ENCODE results near the gene WBP2. TPM values are rescaled to one million over a fixed set of nuclear protein-coding genes. Genes with fewer than 3 reads are reported as not detected.

The WBP2 gene
- 17.8 and 21.8 TPM in 2 replicates for total RNA-seq (2014; rRNA removed; shearing (Covaris generic))

DNA sequence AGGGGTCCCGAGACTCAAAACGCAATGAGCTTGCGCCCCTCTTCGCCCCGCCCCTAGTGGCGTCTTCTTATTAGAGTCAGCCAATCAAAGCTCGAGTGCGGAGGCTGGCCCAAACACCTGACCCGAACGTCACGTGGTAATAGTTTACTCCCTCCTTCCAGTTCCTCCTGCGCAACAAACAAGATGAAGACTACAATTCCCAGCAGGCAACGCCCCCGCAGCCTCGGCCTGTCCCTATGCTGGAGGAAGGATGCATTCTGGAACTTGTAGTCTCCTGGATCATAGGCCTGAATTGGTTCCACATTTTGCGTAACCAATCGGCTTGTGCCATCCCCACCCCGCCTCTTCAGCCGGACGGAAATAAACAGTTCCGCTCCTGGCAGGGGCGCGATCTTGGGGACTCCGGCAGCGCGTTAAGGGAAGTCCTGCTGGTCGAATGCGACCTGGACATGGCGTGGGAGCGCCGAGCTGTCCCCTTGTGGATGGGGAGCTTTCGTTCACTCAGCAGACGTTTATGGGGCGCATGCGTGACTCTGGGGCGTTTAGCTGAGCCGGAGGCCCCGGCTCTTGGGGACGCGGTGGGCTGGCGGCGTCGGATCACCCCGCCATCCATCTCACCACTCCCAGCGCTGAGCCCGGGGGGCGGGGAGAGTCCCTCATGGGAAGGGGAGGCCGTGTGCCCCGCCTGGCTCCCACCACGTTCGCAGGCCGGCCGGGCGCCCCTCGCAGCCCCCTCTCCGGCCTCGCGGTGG lies at the start of gene WBP2:
TSS of gene WBP2 (minus strand) at position 26 of the 752 bp plus-strand sequence. CDS start 38 bp downstream, outside the sequence.
- peak; percentile 100 for DNase-seq (ENCODE audit: low read depth)

DNA sequence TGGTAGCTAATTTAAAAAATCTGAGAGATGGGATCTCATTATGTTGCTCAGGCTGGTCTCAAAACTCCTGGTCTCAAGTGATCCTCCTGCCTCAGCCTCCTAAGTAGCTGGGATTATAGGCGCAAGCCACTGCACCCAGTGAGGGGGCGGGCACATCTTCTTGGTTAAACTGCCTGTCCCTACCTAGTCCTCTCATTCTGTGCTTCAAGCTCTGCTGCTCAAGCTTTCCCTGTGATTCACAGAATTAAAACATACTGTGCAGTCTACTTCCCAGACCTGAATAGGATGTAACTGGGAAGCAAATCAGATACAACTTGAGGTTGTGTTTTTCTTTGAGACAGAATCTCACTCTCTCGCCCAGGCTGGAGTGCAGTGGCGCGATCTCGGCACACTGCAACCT lies 47.3 kb upstream of the WBP2 start:
- no peak for DNase-seq (ENCODE audit: low read depth)

DNA sequence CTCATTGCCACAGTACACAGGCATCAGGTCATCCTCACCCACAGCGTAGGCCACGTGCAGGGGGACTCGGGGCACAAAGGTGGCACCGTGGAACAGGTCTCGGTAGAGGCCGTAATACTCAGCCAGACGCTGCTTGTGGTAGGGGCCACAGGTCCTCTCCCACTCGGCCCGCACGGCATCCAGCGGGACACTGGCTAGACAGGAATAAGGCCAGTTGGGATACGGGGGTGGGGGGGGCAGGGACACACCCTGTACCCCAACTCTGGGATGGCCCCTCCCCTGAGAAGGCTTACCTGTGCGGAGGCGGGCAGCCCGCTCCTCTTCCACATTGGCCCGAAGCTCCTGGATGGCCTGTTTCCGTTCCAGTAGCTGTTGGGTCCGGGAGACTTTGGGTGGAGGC lies 46.6 kb upstream of the WBP2 start:
- DNase-seq (ENCODE audit: low read depth): no peak

DNA sequence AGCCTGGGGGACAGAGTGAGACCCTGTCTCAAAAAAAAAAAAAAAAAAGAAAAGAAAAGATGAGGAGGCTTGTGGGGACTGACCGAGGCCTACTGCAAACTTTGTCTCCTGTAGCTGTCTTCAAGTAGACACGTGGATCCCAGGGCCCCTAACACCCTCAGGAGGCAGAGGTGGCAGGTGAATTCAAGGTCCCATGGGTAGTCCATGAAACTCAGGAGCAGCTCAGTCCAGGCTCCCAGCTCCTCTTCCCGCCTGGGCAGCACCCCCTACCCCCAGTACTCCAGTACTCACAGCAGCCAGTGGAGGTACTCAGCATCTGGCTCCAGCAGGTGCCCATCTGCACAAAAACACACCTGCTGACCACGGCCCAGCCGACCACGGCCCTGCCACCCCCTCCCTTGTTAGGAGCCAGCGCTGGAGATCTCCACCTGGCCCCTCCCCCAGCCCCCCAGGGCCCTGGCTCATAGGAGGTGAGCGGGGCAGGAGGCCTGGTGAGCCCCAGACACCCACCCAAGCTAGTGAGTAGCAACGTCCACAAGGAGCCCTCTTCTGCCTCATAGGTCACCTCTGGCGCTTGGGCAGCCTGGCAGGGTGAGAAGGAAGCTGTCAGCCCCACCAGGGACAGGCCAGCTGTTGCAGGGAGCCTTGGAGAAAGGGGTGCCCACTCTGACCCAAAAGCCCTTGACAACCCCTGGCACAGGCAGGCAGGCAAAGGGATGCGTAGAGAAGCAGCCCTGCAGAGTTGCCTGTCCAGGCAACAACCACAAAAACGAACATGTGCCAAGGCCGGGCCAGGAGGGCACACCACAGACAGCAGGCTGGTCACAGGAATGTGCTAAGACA lies 45.8 kb upstream of the WBP2 start:
- DNase-seq (ENCODE audit: low read depth): no peak

DNA sequence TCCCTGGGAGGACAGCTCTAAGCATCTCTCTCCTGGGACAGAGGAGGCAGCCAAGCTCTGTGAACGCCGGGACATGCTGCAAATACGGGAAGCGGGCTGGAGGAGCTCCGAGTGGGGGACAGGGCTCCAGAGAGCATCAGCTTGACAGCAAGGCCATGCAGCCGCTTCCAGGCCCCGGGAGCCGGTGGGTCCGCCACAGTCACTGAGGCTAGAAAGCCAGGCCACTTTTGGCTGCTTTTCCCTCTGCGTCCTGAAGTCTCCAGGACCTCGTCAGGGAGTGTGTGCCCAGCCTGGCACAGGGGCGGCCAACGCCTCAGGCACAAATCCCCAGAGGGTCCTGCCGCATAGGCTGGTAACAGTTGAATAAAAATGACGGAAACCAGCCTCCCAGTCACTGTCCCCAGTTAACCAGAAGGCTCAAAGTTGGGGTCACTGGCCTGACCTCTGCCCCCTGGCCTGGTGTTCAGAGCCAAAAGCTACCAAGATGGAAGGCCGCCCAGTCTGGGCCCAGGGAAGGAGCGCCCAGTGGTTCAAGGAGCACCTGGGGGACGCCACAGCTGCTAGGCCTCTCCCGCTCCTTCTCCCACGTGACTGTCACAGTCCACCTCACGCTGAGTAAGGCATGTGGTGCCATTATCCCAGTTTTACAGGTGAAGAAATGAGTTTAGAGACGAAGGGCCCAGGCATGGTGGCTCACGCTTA lies 44.8 kb upstream of the WBP2 start:
- no peak for DNase-seq (ENCODE audit: low read depth)

DNA sequence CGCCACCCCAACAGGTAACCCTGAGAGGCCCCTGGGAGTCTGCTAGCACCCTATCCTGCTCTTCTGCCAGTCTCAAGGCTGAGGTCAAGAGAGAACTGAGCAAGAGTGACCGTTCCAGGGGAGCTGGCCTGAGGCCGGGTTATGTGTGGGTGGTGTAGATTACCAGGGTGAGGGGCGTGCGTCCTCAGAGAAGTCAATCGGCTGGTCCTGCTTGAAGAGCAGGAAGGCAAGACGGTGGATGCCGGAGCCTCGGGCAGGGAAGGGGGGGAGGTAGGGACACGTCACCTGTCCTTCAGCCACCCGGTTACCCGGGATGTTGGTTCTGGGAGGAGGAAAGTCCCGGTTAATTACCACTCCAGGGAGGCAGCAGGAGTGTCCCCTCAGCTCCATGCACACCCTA lies 44.2 kb upstream of the WBP2 start:
- DNase-seq (ENCODE audit: low read depth): no peak

DNA sequence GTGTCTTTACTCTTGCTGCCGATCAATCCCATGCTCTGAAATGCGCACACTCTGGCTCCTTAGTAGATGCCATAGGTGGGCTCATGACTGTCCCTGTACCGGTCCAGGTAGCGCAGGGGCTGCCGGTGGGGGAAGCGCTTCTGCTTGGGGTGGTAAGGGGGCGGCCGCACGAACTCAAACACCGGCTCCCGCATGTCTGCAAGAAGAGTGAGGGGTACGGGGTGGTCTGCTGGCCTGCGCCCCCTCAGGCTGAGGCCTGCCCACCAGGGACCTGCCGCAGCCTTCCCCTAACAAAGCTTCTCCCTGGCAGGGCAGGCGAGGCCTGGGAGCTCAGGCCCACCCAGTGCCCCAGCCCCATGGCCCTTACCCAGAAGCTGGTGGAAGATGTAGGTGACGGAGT lies 43.7 kb upstream of the WBP2 start:
- no peak for DNase-seq (ENCODE audit: low read depth)

DNA sequence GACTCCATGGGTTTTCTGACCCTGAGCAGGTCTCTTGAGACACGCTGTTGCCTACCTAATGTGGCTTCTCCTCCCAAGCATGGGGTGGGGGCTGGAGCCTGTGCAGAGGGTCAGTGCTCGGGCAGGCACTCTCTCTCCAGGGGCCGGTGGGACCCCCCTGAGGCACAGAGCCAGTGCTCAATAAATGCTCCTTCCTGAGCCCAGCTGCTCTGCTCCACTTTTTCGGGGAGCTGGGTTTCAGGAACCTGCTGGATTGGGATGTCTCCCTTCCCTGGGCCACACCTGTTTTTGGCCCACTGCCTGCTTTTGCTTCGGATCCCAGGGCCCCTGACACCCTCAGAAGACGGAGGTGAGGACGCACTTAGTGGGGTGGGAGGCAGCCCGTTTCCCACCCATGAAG lies 42.9 kb upstream of the WBP2 start:
- DNase-seq (ENCODE audit: low read depth): no peak

DNA sequence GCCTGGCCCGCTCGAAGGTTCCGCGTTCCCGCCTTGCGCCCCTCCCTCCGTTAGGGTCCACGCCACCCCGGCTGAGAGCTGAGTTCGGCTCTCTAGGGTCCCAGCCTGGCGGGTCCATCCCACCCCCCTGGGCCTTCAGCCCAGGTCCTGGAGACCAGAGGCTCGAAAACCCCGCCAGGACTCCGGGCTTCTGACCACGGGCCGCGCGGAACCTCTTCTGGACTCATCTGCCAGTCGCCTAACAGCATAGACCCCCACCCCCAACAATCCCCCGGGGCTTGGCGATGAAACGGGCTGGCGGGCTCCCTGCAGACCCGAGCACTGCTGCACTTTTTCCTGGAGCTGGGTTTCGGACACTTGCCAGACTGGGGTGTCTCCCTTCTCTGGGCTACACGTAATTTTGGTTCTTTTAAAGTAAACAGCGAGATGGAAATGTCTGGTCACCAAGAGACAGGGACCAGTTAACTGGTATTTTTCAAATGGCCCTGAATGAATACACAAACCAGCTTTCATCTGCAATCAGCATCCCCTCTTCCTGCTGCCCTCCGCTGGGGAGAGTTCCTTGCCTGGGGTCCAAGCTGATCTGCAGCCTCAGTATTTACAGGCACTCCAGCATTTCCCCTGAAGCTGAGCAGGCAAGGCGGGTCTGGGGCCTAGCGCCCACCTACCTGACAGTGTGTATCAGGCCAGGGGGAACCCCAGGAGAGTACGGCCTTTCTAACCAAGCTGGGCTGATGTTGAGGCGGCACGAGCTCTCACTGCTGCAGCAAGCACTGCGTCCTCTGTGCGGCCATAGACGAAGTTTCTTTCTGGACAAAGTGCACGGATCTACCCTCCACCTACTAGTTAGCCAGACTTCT lies 42.3 kb upstream of the WBP2 start:
- DNase-seq (ENCODE audit: low read depth): no peak

DNA sequence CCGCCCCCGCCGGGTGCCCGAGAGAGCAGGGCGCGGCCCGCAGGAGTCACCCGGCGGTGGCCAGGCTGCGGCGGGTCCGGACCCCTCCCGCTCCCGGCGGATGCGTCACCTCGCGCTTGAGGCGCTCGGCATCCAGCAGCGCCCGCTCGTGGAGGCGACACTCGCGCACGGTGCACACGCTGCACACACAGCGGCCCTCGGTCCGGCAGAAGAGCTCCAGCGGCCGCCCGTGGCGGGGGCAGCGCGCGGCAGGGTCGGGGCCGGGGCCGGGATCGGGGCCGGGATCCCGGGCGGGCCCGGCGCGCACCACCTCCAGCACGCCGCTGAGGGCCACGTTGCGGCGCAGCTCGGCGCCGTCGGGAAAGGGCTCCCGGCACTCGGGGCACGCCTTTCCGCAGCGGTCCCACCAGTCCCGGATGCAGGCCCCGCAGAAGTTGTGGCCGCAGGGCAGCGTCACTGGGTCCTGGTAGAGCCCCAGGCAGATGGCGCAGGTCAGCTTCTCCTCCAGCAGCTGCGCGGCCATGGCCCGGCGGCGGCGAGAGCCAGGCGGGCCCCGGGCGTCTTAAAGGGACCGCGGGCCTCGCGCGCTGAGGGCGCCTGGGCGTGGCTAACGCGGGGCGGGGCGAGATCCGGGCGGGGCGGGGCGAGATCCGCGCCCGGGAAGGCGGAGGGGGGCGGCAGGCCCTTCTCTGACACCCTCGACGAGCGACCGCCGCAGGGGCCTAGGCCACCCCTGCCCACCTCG lies 41.5 kb upstream of the WBP2 start, which contains the start of gene TRIM65:
TSS of gene TRIM65 (minus strand) at position 537 of the 745 bp plus-strand sequence. CDS start at position 523, 14 bp downstream.
- peak; percentile 88 for DNase-seq (ENCODE audit: low read depth)

DNA sequence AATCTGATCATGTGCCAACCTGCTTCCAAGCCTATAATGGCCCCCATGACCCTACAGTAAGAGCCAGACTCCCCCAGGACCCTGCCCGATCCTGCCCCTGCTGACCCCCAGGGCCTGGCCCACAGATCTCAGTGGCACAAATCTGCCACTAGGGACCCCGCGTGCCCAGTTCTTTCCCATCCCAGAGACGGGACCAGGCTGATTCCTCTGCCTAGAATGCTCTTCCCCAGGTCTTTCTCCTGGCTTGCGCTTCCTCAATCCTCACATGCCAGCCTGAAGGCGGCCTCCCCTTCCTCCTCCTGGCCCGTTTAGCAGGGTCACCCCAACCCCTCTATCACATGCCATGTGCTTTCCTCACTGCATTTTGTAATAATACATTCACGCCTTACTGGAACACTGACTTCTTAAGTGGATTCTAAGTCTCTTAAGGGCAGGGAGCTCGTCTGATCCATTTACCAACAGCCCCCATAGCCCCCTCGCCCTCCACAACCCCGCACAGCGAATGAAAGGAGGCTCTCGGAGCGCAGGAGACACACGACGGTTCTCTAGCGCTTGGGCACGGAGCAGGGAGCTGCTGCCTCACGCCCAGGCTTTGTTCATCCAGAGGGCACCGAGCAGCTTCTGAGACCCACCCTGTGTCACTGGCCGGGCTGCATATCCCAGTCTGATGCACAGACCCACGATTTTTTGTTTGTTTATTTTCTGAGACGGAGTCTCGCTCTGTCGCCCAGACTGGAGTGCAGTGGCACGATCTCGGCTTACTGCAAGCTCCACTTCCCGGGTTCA lies 40.4 kb upstream of the WBP2 start:
- no peak for DNase-seq (ENCODE audit: low read depth)

DNA sequence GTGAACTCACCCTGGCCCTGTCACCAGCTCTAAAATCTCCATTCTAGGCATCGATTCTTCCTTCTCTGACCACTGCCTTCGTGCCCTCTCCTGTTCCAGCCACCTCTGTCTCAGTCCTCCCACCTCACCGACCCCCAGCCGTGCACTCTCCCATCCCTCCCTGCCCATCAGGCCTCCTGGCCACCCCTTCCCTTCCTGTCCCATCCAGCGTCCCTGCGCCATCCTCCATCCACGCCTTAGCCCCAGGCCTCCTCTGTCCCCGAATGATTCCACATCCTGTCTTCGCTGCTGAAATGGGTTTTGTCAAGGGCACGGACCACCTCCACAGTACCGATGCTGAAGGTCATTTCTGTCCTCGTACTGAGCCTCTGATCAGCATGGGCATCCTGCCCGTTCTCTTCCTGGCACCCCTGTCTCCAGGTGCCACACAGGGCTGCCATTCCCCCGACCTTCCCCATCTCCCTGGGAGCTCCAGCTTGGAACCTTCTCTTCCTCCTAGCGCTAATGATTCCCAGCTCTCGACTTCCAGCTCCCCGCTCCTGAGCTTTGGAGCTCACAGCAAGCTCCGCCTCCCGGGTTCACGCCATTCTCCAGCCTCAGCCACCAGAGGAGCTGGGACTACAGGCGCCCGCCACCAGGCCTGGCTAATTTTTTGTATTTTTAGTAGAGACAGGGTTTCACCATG lies 39.1 kb upstream of the WBP2 start:
- DNase-seq (ENCODE audit: low read depth): no peak

DNA sequence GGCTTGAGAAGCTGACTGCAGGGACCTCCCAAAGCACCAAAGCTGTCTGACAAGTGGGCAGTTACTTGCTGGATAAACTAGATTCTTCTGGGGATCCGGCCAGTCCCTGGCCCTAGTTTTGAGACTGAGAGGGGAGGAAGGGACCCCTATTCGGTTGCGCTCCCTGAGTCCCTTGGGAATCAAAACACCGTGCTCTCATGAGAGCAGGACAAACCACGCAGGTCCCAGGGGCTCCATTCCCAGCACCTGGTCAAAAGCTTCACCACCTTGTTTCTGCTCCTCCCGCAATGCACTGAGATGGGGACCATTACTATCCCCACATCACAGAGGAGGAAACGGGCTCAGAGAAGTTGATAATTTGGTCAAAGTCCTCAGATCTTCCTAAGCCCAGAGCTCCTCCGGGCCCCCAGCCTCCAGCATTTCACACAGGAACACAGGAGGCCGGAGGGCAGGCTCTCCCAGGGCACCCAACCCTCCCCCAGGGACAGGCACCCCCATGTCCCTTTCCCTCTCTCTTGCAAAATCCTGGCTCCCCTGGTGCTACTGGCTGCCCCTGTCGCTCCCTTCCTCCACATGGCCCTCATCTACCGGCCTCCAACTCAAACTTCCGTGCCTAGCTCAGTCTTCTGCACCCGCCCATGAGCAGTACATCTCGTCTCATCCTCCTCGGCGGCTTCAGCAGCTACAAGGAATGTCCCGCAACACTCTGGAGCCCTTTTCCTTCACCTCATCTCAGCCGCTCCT lies 38.3 kb upstream of the WBP2 start:
- DNase-seq (ENCODE audit: low read depth): no peak

DNA sequence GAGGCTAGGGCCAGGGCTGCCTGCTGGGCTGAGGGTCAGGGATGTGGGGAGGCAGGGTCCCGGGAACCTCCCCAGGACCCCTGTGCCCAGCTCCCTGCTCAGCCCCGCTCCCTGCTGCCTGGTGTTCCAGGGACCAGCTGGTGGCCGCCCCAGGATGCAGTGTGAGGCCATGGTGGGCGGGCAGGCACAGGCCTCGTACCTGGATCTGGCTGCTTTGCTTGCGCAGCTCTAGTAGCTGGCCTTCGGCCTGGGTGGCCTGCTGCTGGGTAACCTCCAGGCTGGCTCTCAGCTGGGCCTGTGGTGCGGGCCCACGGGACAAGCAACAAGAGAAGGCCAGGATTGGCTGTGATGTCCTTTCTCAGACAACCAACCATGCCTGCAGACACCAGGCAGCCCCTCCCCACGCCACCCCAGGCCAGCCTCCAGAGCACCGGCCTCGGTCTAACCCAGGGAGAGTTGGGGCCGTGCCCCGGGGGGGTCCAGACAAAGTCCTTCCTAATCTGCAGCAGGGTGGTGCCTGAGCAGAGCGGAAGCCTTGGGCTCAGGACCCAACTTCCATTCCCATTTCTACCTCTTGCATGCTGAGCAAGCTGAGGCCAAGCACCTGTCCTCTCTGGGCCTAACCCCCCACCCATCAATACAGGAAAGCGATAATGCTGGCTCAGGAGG lies 37.6 kb upstream of the WBP2 start:
- no peak for DNase-seq (ENCODE audit: low read depth)

DNA sequence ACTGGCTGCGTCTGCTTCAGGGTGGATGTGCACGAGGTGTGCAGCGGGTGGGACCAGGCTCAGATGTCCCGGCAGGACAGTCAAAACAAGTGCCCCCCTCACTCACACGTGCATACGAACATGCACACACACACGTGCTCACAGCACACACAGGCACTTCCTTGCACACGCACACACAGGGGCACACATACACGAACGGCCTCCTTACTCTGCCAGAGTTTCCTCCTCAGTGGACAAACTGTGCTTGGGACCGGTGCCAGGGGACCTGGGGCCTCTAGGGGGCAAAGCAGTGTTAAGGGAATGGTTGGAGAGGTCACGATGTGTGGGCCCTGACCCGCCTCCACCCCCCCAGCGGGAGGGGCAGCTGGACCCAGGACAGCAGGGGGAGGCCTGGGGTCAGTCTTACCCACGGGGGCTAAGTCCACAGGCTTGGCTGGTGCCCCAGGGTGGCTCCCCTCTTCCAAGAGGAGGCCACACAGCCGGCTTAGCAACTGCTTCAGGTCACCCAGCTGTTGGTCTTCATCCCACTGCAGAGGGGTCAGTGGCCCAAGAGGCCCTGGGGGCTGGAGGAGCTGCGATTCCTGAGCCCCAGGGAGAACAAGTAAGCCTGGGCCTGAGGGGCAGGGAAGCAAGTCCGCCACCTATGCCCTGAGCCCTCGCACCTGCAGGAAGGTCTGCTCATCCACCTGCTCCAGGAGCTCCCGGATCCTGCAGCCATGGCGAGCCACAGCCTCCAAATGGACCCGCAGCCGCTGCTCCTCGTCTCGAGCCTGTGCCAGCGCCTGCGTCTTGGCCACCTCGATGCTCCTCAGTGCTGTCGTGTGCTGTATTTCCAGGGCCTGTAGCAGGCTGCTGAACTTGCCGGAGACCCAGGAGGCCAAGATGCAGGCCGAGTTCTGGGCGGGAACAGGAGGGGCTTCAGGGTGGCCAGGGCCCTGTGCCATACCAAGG lies 36.7 kb upstream of the WBP2 start:
- DNase-seq (ENCODE audit: low read depth): no peak

DNA sequence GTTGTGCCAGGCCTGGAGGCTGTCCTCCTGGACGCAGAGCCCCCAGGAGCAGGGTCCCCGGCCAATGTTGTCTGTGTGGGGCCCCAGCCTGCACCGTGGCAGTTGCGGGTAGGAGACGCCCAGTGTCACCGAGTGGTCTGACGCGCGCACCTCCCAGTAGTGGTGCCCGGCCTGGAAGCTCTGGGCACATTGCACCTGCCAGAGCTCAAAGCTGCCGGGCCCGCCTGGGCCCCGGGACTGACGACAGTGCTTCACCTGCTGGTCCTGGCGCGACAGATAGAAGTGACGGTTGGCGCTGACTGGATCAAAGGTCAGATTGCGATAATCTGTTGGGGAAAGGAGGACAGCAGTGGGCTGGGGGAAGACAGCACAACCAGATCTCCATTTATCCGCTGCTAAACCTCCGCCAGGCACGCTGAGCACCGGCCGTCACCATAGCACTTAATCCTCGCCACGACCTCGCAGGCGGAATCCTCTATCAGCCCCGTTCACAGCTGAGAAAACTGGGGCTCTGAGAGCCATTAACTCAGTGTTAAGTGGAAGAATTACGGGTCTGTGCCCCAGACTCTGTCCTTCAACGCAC lies 36.0 kb upstream of the WBP2 start:
- DNase-seq (ENCODE audit: low read depth): no peak
